LNCAP (cell line): Measurements from ENCODE around the gene S100B.

Source experiments
- TF ChIP-seq, protein P1 (sequence below): fragments of 450-650 bp; IDR thresholded peaks from 2 replicates; pipeline ENCODE4 v1.5.1; 2017; ENCODE audit warnings: mild to moderate bottlenecking

S100B gene

GRCh38 chr21:46572850-46573249, 32.0 kb downstream of the S100B start:
- TF ChIP-seq, protein P1, sequence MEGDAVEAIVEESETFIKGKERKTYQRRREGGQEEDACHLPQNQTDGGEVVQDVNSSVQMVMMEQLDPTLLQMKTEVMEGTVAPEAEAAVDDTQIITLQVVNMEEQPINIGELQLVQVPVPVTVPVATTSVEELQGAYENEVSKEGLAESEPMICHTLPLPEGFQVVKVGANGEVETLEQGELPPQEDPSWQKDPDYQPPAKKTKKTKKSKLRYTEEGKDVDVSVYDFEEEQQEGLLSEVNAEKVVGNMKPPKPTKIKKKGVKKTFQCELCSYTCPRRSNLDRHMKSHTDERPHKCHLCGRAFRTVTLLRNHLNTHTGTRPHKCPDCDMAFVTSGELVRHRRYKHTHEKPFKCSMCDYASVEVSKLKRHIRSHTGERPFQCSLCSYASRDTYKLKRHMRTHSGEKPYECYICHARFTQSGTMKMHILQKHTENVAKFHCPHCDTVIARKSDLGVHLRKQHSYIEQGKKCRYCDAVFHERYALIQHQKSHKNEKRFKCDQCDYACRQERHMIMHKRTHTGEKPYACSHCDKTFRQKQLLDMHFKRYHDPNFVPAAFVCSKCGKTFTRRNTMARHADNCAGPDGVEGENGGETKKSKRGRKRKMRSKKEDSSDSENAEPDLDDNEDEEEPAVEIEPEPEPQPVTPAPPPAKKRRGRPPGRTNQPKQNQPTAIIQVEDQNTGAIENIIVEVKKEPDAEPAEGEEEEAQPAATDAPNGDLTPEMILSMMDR = no peak

- TF ChIP-seq, protein P1 = no peak
These were observed 34.3 kb downstream of the S100B start for GRCh38 chr21:46570631-46571030.

GRCh38 chr21:46570119-46570518, 34.8 kb downstream of the S100B start:
- TF ChIP-seq, protein P1 = no peak

DNA sequence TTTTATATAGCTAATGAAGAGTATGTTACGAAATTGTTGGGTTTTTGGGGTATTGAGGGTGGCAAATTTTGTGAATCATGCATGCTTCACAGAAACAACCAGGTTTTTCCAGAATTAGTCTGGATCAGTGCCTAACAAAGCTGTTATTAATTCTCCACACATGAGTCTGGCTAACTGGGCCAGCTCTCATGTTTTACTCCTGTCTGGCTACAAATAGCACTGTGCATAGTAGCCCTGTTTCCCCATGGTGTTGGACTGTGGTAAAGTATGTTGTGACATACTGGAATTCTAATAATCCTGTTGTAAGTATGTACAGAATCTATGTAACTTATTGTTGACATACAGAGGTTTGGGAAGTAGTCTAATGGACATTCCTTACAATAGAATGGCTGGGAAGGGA, 35.8 kb downstream of the S100B start:
- TF ChIP-seq, protein P1 = no peak

DNA sequence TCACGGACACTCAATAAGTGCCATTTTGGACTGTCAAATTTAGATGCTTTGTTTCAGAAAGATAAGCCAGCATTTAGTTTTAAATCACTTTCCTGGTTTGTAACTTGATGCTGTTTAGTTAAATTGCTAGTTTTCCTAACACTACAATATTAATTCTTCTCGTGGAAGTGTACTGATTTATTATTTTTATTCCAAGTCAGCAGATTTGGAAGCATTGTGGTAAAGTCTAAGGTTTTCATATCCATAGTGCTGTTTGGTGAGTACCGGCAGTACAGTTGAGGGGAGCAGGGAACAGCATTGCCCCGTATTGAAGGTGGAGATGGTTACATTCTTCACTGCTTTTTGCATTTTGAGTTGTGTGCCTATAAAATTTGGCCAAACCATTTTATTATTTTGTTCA, 36.3 kb downstream of the S100B start:
- TF ChIP-seq, protein P1 = no peak

DNA sequence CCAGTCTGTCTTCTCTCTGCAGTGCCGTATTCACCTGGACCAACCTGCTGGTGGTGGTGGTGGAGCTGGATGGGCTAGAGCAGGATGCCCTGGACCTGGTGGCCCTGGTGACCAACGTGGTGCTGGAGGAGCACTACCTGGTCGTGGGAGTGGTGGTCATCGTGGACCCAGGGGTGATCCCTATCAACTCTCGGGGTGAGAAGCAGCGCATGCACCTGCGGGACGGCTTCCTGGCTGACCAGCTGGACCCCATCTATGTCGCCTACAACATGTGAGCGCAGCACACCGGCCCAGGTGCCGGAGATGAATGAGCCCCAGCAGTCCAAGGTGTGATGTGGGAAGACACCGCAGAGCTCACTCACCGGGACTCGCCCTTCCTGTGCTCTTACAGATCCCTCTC, 37.5 kb downstream of the S100B start:
- TF ChIP-seq, protein P1 = no peak

- TF ChIP-seq, protein P1 = no peak
These were observed 40.5 kb downstream of the S100B start for GRCh38 chr21:46564391-46564790.

DNA sequence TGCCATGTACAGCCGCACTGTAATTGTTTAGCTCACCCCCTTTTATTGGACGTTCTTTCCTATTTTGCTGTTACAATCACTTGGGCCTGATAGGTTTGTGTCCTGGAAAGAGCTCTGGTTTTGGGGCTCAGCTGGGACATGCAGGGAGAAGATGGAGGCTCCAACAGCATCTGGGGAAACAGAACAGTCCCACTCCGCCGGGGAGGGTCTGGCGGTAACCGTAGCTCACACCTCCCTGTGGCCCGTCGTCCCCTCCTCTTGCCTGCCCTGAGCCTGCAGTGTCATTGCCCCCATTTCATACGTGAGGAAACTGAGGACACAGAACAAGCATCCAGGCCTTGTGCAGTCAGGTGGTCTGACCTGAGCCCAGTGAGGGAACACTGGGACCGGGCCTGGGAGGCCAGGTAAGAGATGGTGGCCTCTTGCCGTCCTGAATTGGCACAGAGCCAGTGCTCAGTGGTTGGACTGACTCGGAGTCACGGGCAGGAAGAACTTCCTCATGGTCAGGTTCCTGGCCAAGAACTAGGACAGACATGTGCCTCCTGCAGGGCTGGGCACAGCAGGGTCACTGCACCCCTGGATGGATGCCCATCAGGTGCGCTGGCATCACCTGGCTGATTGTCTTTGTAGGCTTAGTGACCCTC, 41.8 kb downstream of the S100B start:
- TF ChIP-seq, protein P1 = no peak
